ENCODE results near the gene WNT16. TPM values are rescaled to one million over a fixed set of nuclear protein-coding genes. Genes with fewer than 3 reads are reported as not detected.

The WNT16 gene
- total and polyA plus RNA-seq, 12 donors = not detected

DNA sequence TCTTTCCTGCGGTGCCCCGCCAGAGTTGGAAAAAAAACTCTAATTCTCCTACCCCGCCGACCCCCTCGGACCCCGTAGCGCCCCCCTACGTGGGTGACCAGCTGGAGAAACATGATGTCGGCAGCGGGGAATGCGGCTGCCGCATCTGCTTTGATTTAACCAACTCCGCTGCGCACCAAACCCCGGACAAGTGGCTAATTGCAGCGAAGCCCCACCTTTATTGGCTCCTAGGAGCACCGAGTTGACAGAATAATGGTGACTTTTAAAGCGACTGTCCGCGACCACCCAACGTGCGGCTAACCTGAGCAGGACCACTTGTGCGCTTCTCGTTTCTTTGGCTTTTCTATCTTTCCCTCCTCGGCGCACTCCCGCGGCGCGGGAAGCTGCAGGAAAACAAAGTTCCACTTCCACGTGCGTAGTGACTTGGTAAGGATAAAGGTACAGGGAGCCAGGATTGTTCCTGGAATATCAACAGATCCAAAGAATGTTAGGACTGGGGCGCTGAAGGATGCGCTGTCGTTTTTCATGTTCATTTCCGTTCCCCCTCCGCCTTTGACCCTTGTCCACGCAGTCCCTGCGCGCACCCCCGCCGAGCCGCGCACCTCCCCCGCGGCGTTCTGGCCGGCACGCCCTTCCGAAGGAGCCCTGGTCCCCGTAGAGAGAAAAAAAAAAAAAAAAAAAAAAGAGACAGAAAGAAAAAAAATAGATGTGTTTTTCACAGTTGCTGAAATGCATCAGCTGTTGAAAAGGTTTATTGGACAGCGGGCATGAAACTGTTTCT is 1.4 kb downstream of the WNT16 start:
- peak in 2 of 8 donors; percentile 12 to 21 for ATAC-seq
- intact Hi-C loops (cut with DNase I) = no loop called here
- H3K4me3 ChIP-seq = peak overlapping the region in 9 of 10 donors; percentile 25 to 52 (median 40)
- peaks cover 8 to 89% (median 79%) of the 10 kb centered on the region in 7 donors for H3K27me3 ChIP-seq
- H3K9me3 ChIP-seq = no peaks in the 10 kb centered on the region
- DNase-seq = no peak
- no peaks in the 10 kb centered on the region for H3K36me3 ChIP-seq
- H3K27ac ChIP-seq = no peak overlapping the region
- WGBS, 2 donors = 2% methylated on average over 52 of the region's 52 CpGs
- peaks cover 6 to 23% (median 18%) of the 10 kb centered on the region in 9 donors for H3K4me1 ChIP-seq
- TF ChIP-seq, protein P1, sequence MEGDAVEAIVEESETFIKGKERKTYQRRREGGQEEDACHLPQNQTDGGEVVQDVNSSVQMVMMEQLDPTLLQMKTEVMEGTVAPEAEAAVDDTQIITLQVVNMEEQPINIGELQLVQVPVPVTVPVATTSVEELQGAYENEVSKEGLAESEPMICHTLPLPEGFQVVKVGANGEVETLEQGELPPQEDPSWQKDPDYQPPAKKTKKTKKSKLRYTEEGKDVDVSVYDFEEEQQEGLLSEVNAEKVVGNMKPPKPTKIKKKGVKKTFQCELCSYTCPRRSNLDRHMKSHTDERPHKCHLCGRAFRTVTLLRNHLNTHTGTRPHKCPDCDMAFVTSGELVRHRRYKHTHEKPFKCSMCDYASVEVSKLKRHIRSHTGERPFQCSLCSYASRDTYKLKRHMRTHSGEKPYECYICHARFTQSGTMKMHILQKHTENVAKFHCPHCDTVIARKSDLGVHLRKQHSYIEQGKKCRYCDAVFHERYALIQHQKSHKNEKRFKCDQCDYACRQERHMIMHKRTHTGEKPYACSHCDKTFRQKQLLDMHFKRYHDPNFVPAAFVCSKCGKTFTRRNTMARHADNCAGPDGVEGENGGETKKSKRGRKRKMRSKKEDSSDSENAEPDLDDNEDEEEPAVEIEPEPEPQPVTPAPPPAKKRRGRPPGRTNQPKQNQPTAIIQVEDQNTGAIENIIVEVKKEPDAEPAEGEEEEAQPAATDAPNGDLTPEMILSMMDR (IDR thresholded peaks at IDR 0.05) = no peak

DNA sequence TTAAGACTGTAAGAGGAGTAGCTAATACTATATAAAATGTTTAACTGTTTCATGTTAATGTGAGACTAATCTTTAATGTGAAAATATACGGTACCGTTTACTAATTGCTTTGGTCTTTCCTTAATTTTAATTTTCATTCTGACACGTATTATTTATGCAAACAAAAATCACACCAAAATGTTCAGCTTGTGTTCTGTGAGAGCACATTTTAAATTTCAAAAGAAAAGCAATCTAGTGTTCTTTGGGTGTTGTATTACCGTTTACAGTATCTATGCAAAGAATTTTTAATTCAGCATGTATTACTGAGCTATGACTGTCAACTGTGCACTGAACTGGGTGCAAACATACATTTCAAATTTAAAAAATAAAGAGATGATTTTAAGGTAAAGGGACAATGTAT is 2.2 kb downstream of the WNT16 start:
- Histone ChIP-seq H3K27me3 (peaks cover 8 to 92% (median 80%) of the 10 kb centered on the region in 7 donors), H3K27ac (no peak overlapping the region), H3K9me3 (no peaks in the 10 kb centered on the region), H3K4me3 (no peak overlapping the region), H3K4me1 (peaks cover 6 to 23% (median 18%) of the 10 kb centered on the region in 9 donors), H3K36me3 (no peaks in the 10 kb centered on the region)
- ATAC-seq (no peak), DNase-seq (no peak)
- intact Hi-C loops (cut with DNase I) = no loop called here
- TF ChIP-seq, protein P1 (IDR thresholded peaks at IDR 0.05) = no peak
- 85 to 86% methylated on average over 4 of the region's 4 CpGs for WGBS, 2 donors

GRCh38 chr7:121331574-121331973 is 2.8 kb downstream of the WNT16 start:
- intact Hi-C loops (cut with DNase I) = no loop called here
- no peak overlapping the region for H3K27ac ChIP-seq
- WGBS, 2 donors = 77 to 79% methylated on average over 5 of the region's 5 CpGs
- H3K4me3 ChIP-seq = no peak overlapping the region
- TF ChIP-seq, protein P1 (IDR thresholded peaks at IDR 0.05) = no peak
- no peaks in the 10 kb centered on the region for H3K9me3 ChIP-seq
- H3K36me3 ChIP-seq = no peaks in the 10 kb centered on the region
- peaks cover 6 to 23% (median 18%) of the 10 kb centered on the region in 9 donors for H3K4me1 ChIP-seq
- no peak for DNase-seq
- H3K27me3 ChIP-seq = peaks cover 8 to 97% (median 80%) of the 10 kb centered on the region in 7 donors
- no peak for ATAC-seq

- DNase-seq = no peak
- H3K27ac ChIP-seq = no peak overlapping the region
- no peak overlapping the region for H3K4me3 ChIP-seq
- TF ChIP-seq, protein P1 (IDR thresholded peaks at IDR 0.05) = no peak
- H3K36me3 ChIP-seq = no peaks in the 10 kb centered on the region
- peaks cover 4 to 73% (median 62%) of the 10 kb centered on the region in 7 donors for H3K27me3 ChIP-seq
- H3K4me1 ChIP-seq = peaks cover 6 to 14% (median 14%) of the 10 kb centered on the region in 9 donors
- no peak for ATAC-seq
- intact Hi-C loops (cut with DNase I) = no loop called here
- WGBS, 2 donors = 98 to 99% methylated on average over 4 of the region's 4 CpGs
- no peaks in the 10 kb centered on the region for H3K9me3 ChIP-seq
Measured at GRCh38 chr7:121334376-121334775, 5.6 kb downstream of the WNT16 start.
